ENCODE data around the gene EML2. TPM values are rescaled to one million over a fixed set of nuclear protein-coding genes. Genes with fewer than 3 reads are reported as not detected.

EML2 gene
- total and polyA plus RNA-seq, 10 of the 15 experiments (the other 5 are each of a cell fraction or from before 2014, with no cell fraction given), result 1.6 to 64.0 (median 27.5) TPM

- Histone ChIP-seq H3K9ac (ENCODE audit: control insufficient read depth, insufficient read depth, low read length) (no peak within 1 kb of the TSS), H3K27ac (ENCODE audit: control insufficient read depth, insufficient read depth) (no peak within 1 kb of the TSS), H4K20me1 (ENCODE audit: control insufficient read depth, insufficient read depth) (no peaks in the 10 kb centered on the region), H3K27me3 (replicated peaks in 1 of 2; ENCODE audit: control insufficient read depth in 2 of 2, insufficient read depth in 2 of 2, low read length in 1 of 2) (peaks cover 4 to 19% of the 10 kb centered on the region in 2 experiments), H3K36me3 (ENCODE audit: control insufficient read depth in 2 of 2, insufficient read depth in 2 of 2, low read length in 1 of 2) (no peaks in the 10 kb centered on the region), H2AFZ (ENCODE audit: control insufficient read depth, low read depth, low read length) (no peak within 1 kb of the TSS), H3K4me2 (ENCODE audit: control insufficient read depth, insufficient read depth) (no peak within 1 kb of the TSS), H3K4me1 (ENCODE audit: control insufficient read depth, insufficient read depth, low read length) (no peaks in the 10 kb centered on the region), H3K4me3 (no peak within 1 kb of the TSS), H3K79me2 (ENCODE audit: control insufficient read depth, insufficient read depth, low read length) (no peaks in the 10 kb centered on the region), H3K9me3 (replicated peaks; ENCODE audit: control insufficient read depth, insufficient read depth, low read length) (no peaks in the 10 kb centered on the region)
- intact Hi-C loops (cut with micrococcal nuclease; ENCODE audit: unreplicated experiment), result no loop called here
- ChIA-PET CTCF (interaction anchor here (0.9 kb wide), 1 partner anchor 41 kb away, joined by 3 read pairs; no protein-coding TSS in a partner anchor), SMC1A (ENCODE audit: uncharacterized antibody, unreplicated experiment) (no interaction called here), RAD21 (ENCODE audit: unreplicated experiment) (no interaction called here), POLR2A (no interaction called here)
- in situ Hi-C loops (cut with MboI), result no loop called here
- no peak for FAIRE-seq
- BruUV-seq (replicated peaks), result no TSS peak
- no peak for DNase-seq (ENCODE audit: low read depth, low spot score)
- peak; percentile 62 for ATAC-seq
- WGBS (ENCODE audit: insufficient coverage, insufficient replicate concordance, low lambda C conversion rate, missing lambda C conversion rate), result 51% methylated on average over 43 of the region's 52 CpGs
- TF ChIP-seq ATF3 (IDR thresholded peaks at IDR 0.05; ENCODE audit: borderline replicate concordance, extremely low read depth, low read depth, low read length) (no peak), WRNIP1 (IDR thresholded peaks at IDR 0.05; ENCODE audit: borderline replicate concordance, low read depth, low read length) (no peak), ETV6 (conservative IDR thresholded peaks at IDR 0.05 in 1 of 2, IDR thresholded peaks at IDR 0.05 in 1 of 2; ENCODE audit: borderline replicate concordance in 1 of 2, low read depth in 1 of 2) (no peak), MTA2 (IDR thresholded peaks at IDR 0.05; ENCODE audit: low read depth) (no peak), RELA (IDR thresholded peaks at IDR 0.05; ENCODE audit: borderline replicate concordance, partially characterized antibody) (no peak), HCFC1 (IDR thresholded peaks at IDR 0.05; ENCODE audit: low read length) (no peak), KLF5 (IDR thresholded peaks at IDR 0.05; ENCODE audit: partially characterized antibody) (no peak), ZNF592 (IDR thresholded peaks at IDR 0.05) (no peak), ZNF207 (IDR thresholded peaks at IDR 0.05; ENCODE audit: borderline replicate concordance) (no peak)
These were observed 37.4 kb downstream of the EML2 start, which contains the start of gene GPR4 for GRCh38 chr19:45601524-45602374. Gene GPR4, minus strand, starts transcription at chr19:45602212. Its CDS starts 10,346 bp downstream, at chr19:45591866.

Measured in GM12878 (cell line).